ENCODE results near the gene MAG.

Gene MAG

DNA sequence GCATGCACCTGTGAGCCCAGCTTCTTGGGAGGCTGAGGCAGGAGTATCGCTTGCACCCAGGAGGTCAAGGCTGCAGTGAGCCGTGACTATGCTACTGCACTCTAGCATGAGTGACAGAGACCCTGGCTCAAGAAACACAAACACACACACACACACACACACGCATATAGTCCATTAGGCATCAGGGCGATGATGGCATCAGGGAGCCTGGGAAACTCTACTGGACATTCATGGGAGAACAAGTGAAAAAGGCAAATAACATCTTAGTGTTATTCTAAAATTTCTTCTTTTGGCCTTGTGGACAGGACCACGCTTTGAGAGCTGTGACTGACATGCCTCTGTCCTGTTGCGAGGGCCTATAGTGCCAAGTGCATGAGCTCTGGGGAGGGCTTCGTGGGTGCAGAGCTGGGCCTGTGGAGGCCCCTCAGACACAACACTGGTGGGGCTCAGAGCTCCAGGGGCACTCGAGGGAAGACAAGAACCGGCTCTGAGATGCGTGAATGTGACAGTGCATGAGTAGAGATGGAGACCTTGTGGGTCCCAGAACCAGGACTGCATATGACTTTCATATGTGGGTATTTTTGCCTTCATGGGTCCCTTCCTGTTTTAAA lies 31.2 kb upstream of the MAG start:
- no peak for DNase-seq (ENCODE audit: extremely low read depth, low read depth)
- TF ChIP-seq, protein P1, sequence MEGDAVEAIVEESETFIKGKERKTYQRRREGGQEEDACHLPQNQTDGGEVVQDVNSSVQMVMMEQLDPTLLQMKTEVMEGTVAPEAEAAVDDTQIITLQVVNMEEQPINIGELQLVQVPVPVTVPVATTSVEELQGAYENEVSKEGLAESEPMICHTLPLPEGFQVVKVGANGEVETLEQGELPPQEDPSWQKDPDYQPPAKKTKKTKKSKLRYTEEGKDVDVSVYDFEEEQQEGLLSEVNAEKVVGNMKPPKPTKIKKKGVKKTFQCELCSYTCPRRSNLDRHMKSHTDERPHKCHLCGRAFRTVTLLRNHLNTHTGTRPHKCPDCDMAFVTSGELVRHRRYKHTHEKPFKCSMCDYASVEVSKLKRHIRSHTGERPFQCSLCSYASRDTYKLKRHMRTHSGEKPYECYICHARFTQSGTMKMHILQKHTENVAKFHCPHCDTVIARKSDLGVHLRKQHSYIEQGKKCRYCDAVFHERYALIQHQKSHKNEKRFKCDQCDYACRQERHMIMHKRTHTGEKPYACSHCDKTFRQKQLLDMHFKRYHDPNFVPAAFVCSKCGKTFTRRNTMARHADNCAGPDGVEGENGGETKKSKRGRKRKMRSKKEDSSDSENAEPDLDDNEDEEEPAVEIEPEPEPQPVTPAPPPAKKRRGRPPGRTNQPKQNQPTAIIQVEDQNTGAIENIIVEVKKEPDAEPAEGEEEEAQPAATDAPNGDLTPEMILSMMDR (IDR thresholded peaks at IDR 0.05; ENCODE audit: low read depth, low read length, missing control alignments), result no peak

DNA sequence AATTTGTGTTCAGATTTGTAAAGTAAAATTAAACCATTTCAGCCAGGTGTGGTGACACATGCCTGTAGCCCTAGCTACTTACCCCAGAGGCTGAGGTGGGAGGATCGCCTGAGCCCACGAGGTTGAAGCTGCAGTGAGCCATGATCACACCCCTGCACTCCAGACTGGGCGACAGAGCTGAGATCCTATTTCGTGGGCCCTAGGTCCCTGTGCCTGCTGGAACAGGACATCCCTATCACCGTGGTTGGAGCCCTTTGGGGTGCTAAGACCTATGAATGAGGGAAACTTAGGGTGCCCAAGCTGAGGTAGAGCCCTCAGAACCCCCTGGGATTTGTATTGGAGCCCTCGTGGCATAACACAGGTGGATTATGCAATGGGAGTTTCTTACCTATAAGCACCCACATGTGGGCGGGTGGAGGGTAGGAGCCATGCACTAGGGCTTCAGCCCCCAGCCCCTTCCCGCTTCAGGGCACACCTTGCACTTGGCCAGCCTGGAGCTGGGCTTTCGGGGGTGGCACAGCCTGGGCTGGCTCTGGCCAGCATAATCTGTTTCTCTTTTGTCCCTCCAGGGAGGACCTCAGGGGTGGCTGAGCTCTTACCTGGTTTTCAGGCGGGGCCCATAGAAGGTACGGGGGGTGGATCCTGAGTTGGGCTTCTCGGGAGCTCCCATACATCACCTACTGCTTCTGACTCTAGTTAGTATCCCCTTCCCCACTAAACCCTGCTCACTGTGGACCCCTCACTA lies 30.4 kb upstream of the MAG start:
- no peak overlapping the region for H3K4me3 ChIP-seq (replicated peaks; ENCODE audit: low read depth, low read length)
- no peak for DNase-seq (ENCODE audit: extremely low read depth, low read depth)
- TF ChIP-seq, protein P1 (IDR thresholded peaks at IDR 0.05; ENCODE audit: low read depth, low read length, missing control alignments), result no peak

More for the DNA sequence above, 31.2 kb upstream of the MAG start:
- H3K4me3 ChIP-seq (replicated peaks; ENCODE audit: low read depth, low read length), result no peak overlapping the region

DNA sequence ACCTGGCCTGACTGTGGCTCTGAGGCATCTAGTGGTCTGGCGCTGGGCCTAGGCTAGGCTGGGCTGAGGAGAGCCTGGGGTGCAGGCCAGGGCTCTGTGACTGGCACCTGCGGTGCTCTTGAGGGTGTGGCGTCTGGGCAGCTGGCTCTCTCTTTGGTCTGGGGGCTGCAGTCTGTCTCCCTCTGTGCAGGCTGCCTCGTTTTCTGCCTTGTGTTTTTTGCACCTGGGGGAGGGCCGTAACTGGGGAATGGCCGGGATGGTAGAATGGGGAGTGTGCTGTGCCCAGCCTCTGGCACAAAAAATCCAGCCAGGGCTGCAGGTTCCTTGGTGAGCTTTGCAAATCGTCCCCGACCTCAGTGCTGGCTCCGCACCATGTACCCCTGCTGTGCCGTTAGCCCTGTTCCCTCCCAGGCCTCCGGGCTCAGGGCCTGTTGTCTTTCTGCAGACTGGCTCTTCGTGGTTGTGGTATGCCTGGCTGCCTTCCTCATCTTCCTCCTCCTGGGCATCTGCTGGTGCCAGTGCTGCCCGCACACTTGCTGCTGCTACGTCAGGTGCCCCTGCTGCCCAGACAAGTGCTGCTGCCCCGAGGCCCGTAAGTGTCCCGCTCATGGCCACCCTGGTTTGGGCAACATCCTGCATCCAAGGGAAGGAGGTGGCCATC lies 29.7 kb upstream of the MAG start:
- TF ChIP-seq, protein P1 (IDR thresholded peaks at IDR 0.05; ENCODE audit: low read depth, low read length, missing control alignments), result no peak
- H3K4me3 ChIP-seq (replicated peaks; ENCODE audit: low read depth, low read length), result no peak overlapping the region
- no peak for DNase-seq (ENCODE audit: extremely low read depth, low read depth)

DNA sequence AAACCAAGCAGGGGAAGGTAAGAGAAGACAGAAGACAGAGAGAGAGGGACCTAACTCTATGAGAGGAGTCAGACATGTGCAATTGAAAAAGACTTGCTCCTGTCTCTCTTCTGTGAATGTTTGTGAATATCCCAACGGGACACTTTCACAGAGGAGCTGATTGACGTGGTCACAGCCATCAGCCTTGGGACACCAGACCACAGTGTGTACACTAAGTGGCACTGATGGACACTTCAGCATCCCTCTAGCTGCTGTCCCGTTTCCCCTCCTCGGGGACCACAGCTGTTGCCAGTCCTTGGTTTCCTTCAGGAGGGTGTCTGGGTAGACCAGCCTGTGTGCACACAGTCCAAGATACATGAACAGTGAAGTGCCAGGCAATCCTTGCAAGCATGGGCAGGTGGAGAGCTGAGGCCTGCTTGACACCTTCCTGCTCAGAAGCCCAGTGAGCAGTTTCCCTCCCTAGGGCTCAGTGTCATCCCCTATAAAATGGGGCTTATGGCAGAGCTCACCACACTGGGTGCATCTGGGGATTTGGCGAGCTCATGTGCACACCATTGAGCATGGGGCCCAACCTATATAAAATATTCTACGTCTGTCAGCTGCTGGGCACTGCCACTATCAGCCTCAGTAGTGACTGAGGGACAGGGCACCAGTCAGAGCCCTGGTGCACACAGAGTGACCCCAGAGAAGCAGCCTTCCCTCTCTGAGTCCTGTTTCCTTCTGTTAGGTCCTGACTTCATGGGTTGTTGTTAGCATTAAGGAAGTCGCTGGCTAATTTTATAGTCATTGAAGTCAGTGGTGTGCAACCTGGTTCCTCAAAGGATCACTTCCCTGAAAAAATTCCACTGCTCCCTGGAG lies 27.5 kb upstream of the MAG start:
- TF ChIP-seq, protein P1 (IDR thresholded peaks at IDR 0.05; ENCODE audit: low read depth, low read length, missing control alignments), result no peak
- no peak overlapping the region for H3K4me3 ChIP-seq (replicated peaks; ENCODE audit: low read depth, low read length)
- no peak for DNase-seq (ENCODE audit: extremely low read depth, low read depth)

DNA sequence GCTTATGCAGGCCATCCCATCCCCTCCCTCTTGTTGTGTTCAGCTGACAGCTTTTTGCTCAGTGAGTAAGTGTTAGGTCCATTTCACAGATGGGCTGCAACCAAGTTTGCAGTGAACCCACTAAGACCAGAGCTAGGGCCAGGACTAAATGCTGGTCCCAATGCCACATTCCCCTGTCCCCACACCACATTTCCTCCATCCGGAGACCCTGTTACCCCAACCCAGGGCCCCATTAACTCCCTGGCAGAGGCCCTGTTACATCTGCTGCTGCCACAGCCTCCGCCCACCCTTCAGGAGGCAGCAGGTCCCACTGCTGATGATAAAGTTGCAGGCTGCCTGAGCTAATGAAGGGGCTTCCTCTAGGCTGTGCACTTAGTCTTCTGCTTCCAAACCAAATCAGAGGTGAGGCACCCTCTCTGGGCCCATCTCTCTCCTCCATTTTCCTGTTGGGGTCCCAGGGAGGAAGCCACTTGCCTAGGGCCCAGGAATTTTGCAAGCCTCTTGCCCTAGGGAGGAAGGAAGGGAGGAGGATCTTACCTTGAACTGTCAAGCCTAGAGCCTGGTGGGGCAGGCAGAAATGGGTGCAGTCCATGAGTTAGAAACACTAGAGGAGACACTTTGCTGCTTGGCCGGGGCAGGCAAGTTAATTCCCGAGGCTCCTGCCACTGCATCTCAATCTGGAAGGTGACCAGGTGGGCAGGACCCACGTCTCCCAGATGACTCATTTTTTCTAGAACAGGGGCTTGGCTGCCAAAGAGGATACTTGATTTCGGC lies 26.6 kb upstream of the MAG start:
- DNase-seq (ENCODE audit: extremely low read depth, low read depth), result no peak
- H3K4me3 ChIP-seq (replicated peaks; ENCODE audit: low read depth, low read length), result no peak overlapping the region
- TF ChIP-seq, protein P1 (IDR thresholded peaks at IDR 0.05; ENCODE audit: low read depth, low read length, missing control alignments), result no peak
